ENCODE results near the gene PPP1R14C. TPM values are rescaled to one million over a fixed set of nuclear protein-coding genes. Genes with fewer than 3 reads are reported as not detected.

PPP1R14C gene
- total and polyA plus RNA-seq, 10 of the 15 experiments (the other 5 are each of a cell fraction or from before 2014, with no cell fraction given) = 0.07 to 1.6 (median 0.13) TPM; not detected in 4

GRCh38 chr6:150098155-150098554, 44.7 kb upstream of the PPP1R14C start (continued):
- TF ChIP-seq IRF4 (IDR thresholded peaks at IDR 0.05; ENCODE audit: low read depth, low read length) (no peak), NR2F1 (conservative IDR thresholded peaks at IDR 0.05) (no peak), IKZF2 (IDR thresholded peaks at IDR 0.05) (no peak), TARDBP (IDR thresholded peaks at IDR 0.05; ENCODE audit: borderline replicate concordance) (no peak), SIX5 (IDR thresholded peaks at IDR 0.05; ENCODE audit: low read depth, low read length, severe bottlenecking) (no peak)

- in situ Hi-C loops (cut with MboI) = no loop called here
- Histone ChIP-seq H3K9me3 (replicated peaks; ENCODE audit: control insufficient read depth, insufficient read depth, low read length) (no peaks in the 10 kb centered on the region), H3K36me3 (ENCODE audit: control insufficient read depth in 2 of 2, insufficient read depth in 2 of 2, low read length in 1 of 2) (no peaks in the 10 kb centered on the region), H3K27ac (ENCODE audit: control insufficient read depth, insufficient read depth) (no peak overlapping the region), H3K4me3 (no peak overlapping the region), H3K4me2 (ENCODE audit: control insufficient read depth, insufficient read depth) (no peak overlapping the region), H3K9ac (ENCODE audit: control insufficient read depth, insufficient read depth, low read length) (no peak overlapping the region), H3K79me2 (ENCODE audit: control insufficient read depth, insufficient read depth, low read length) (no peaks in the 10 kb centered on the region), H3K27me3 (replicated peaks in 1 of 2; ENCODE audit: control insufficient read depth in 2 of 2, insufficient read depth in 2 of 2, low read length in 1 of 2) (peaks cover 0 to 4% of the 10 kb centered on the region in 2 experiments; a peak in 3 of 4 replicates), H2AFZ (ENCODE audit: control insufficient read depth, low read depth, low read length) (no peak overlapping the region), H3K4me1 (ENCODE audit: control insufficient read depth, insufficient read depth, low read length) (no peaks in the 10 kb centered on the region), H4K20me1 (ENCODE audit: control insufficient read depth, insufficient read depth) (no peaks in the 10 kb centered on the region)
- ChIA-PET RAD21 (ENCODE audit: unreplicated experiment) (no interaction called here), POLR2A (no interaction called here), SMC1A (ENCODE audit: uncharacterized antibody, unreplicated experiment) (no interaction called here), CTCF (no interaction called here)
- DNase-seq (ENCODE audit: low read depth, low spot score) (no peak), ATAC-seq (no peak), FAIRE-seq (no peak)
- no TSS peak for BruUV-seq (replicated peaks)
- intact Hi-C loops (cut with micrococcal nuclease; ENCODE audit: unreplicated experiment) = no loop called here
- WGBS (ENCODE audit: insufficient coverage, insufficient replicate concordance, low lambda C conversion rate, missing lambda C conversion rate) = 55% methylated on average over 8 of the region's 8 CpGs
- TF ChIP-seq SIX5 (IDR thresholded peaks at IDR 0.05; ENCODE audit: low read depth, low read length, severe bottlenecking) (no peak), CBFB (IDR thresholded peaks at IDR 0.05; ENCODE audit: low read depth) (no peak), MXI1 (IDR thresholded peaks at IDR 0.05; ENCODE audit: low read depth, low read length) (no peak), PML (IDR thresholded peaks at IDR 0.05; ENCODE audit: low read length) (no peak), LARP7 (IDR thresholded peaks at IDR 0.05) (no peak), GABPA (IDR thresholded peaks at IDR 0.05; ENCODE audit: low read depth) (no peak), KLF5 (IDR thresholded peaks at IDR 0.05; ENCODE audit: partially characterized antibody) (no peak), ELK1 (IDR thresholded peaks at IDR 0.05; ENCODE audit: low read depth, low read length) (no peak), EZH2 (IDR thresholded peaks at IDR 0.05; ENCODE audit: borderline replicate concordance, control insufficient read depth, low read depth, low read length) (no peak), ZBTB11 (CRISPR knock-in tag; IDR thresholded peaks at IDR 0.05) (no peak), ZZZ3 (IDR thresholded peaks at IDR 0.05; ENCODE audit: control insufficient read depth, insufficient read length, low read depth) (no peak), NRF1 (conservative IDR thresholded peaks at IDR 0.05; ENCODE audit: low read depth, low read length) (no peak), BCL3 (IDR thresholded peaks at IDR 0.05; ENCODE audit: borderline replicate concordance, insufficient read depth, low read depth, low read length, poor library complexity, severe bottlenecking) (no peak), PBX3 (IDR thresholded peaks at IDR 0.05; ENCODE audit: insufficient replicate concordance, low read depth, low read length) (no peak)
Measured at GRCh38 chr6:150099546-150099945, 43.3 kb upstream of the PPP1R14C start.

Data from GM12878 (cell line).